A549 treated with Mapracorat at 1 μM for 4 hours (cell line): ENCODE data around the gene TEX55. TPM values are rescaled to one million over a fixed set of nuclear protein-coding genes. Genes with fewer than 3 reads are reported as not detected.

Experiments used
- total RNA-seq: library from RNA; stranded (reverse); fragments of 200-300 nt; extraction: Qiagen RNA extraction; gene quantifications from 5 replicates; pipeline ENCODE4 v1.2.3, GENCODE V29; 2022

TEX55 gene
- not detected in 5 replicates for total RNA-seq

DNA sequence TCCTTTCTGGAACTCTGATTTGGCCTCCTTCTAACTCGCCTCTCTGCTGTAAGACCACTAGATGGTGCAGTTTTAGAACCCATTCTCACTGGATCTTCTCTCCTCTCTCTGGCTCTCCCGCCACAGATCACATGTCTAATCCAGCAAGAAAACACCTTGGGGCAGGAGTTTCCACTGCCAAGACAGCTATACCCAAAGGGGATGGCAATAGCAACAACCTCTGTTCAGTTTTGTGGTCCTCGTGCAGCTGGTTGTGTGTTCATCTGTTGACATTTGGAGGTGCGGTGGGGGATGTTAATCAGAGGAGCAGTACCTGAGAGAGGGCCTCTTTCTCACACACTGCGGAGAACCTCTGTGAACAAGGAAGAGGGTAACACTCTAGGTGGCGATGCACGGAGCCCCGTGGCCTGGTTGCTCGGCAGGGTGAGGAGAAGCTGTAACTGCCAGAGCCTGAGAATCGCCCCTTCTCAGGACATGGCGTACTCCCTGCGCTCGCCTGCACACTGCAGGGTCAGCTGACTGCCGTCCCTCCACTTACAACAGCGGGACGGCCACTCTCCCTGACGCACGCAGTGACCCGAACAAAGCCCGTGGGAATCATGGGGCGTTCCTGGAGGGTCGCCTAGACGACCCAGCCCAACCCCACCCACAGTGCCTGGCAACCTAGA, at the start of gene TEX55:
TSS of gene TEX55 (plus strand) at position 666 of the 668 bp plus-strand sequence. CDS start 25 bp downstream, outside the sequence.

DNA sequence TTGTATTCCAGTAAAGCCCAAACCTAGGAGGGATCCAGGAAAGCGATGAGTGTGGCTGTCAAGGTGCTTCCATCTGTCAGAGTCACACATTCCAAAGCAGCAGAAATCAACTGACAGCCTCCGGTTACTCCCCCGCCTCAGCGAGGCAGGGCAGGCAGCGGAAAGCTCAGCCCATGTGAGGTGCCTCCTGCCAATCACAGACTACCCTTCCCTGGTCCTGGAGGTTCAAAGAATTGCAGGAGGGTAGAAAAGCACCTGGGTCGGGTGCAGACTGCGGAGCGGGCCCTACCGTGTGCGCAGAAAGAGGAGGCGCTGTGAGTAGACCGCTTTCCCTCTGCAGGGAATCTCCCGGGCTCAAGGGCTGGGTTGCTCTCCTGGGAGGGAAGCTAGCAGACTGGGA, 27.4 kb downstream of the TEX55 start, which contains the start of gene UPK1B:
TSS of gene UPK1B (plus strand) at position 274 of the 400 bp plus-strand sequence. CDS start 13,144 bp downstream, outside the sequence.

Other genes starting within 250 kb of the TEX55 start
- gene IGSF11, start 111.3 kb upstream of the TEX55 start, total RNA-seq = 2.7 to 4.7 TPM (median 4.3 TPM) in 5 replicates
- 10.7 to 14.6 TPM (median 12.3 TPM) in 5 replicates for gene UPK1B, start 27.4 kb downstream of the TEX55 start, total RNA-seq
- gene B4GALT4, start 94.7 kb downstream of the TEX55 start, total RNA-seq = 81.1 to 113 TPM (median 103 TPM) in 5 replicates
- gene ARHGAP31, start 148.2 kb downstream of the TEX55 start, total RNA-seq = 0.74 to 1.5 TPM (median 1.00 TPM) in 5 replicates